ENCODE measurements around the gene CBLN3.
"Not testable (repeated sequence)": the region's sequence is repeated elsewhere in the genome, so short reads cannot be mapped to it uniquely, and the experiment has no call there.

The CBLN3 gene

GRCh38 chr14:24429395-24430142 is at the start of gene CBLN3, which contains the start of gene KHNYN:
TSS of gene CBLN3 (minus strand) at chr14:24429668. CDS start at chr14:24429054, 614 bp downstream.
TSS of gene KHNYN (plus strand) at chr14:24429954. CDS start at chr14:24430731, 777 bp downstream.
- peak; percentile 49 for DNase-seq

GRCh38 chr14:24475261-24475660 is 45.8 kb upstream of the CBLN3 start:
- no peak for DNase-seq

- no peak for DNase-seq
These were observed 43.7 kb upstream of the CBLN3 start for GRCh38 chr14:24473211-24473610.

GRCh38 chr14:24470450-24470849 is 41.0 kb upstream of the CBLN3 start:
- not testable (repeated sequence) for DNase-seq

GRCh38 chr14:24465805-24466204 is 36.3 kb upstream of the CBLN3 start:
- no peak for DNase-seq

GRCh38 chr14:24465368-24465767 is 35.9 kb upstream of the CBLN3 start:
- DNase-seq = no peak

GRCh38 chr14:24463884-24464785 is 34.7 kb upstream of the CBLN3 start:
- DNase-seq = no peak

GRCh38 chr14:24463017-24463883 is 33.8 kb upstream of the CBLN3 start:
- no peak for DNase-seq

- DNase-seq = no peak
These were observed 31.9 kb upstream of the CBLN3 start for GRCh38 chr14:24461336-24461735.

- no peak for DNase-seq
These were observed 29.9 kb upstream of the CBLN3 start for GRCh38 chr14:24459331-24459730.

- no peak for DNase-seq
These were observed 29.3 kb upstream of the CBLN3 start for GRCh38 chr14:24458736-24459135.

GRCh38 chr14:24456980-24457379 is 27.5 kb upstream of the CBLN3 start:
- no peak for DNase-seq

- not testable (repeated sequence) for DNase-seq
These were observed 21.4 kb upstream of the CBLN3 start for GRCh38 chr14:24450828-24451227.

GRCh38 chr14:24443053-24443665 is 13.7 kb upstream of the CBLN3 start:
- no peak for DNase-seq

- peak; percentile 71 for DNase-seq
These were observed 13.0 kb upstream of the CBLN3 start, which contains the start of gene SDR39U1 for GRCh38 chr14:24442240-24443052. TSS of gene SDR39U1 (minus strand) at chr14:24442776. CDS start at chr14:24442769, 7 bp downstream.

- no peak for DNase-seq
These were observed 12.4 kb upstream of the CBLN3 start for GRCh38 chr14:24441904-24442239.

GRCh38 chr14:24441485-24441884 is 12.0 kb upstream of the CBLN3 start:
- no peak for DNase-seq

- DNase-seq = no peak
These were observed 11.3 kb upstream of the CBLN3 start for GRCh38 chr14:24440606-24441399.

- DNase-seq = no peak
These were observed 10.6 kb upstream of the CBLN3 start for GRCh38 chr14:24439830-24440605.

- DNase-seq = no peak
These were observed 9.8 kb upstream of the CBLN3 start for GRCh38 chr14:24439257-24439656.

All from GOT3 (cell line).